Measurements from ENCODE around the gene MAPT.

DNA sequence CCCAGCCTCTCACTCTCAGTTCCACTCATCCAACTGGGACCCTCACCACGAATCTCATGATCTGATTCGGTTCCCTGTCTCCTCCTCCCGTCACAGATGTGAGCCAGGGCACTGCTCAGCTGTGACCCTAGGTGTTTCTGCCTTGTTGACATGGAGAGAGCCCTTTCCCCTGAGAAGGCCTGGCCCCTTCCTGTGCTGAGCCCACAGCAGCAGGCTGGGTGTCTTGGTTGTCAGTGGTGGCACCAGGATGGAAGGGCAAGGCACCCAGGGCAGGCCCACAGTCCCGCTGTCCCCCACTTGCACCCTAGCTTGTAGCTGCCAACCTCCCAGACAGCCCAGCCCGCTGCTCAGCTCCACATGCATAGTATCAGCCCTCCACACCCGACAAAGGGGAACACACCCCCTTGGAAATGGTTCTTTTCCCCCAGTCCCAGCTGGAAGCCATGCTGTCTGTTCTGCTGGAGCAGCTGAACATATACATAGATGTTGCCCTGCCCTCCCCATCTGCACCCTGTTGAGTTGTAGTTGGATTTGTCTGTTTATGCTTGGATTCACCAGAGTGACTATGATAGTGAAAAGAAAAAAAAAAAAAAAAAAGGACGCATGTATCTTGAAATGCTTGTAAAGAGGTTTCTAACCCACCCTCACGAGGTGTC, 131.3 kb downstream of the MAPT start:
- TF ChIP-seq POLR2A (IDR thresholded peaks at IDR 0.05; ENCODE audit: low read depth, low read length) (no peak), POLR2AphosphoS5 (IDR thresholded peaks at IDR 0.05; ENCODE audit: low read depth, low read length) (no peak)
